Skin of body (tissue), 2 donors: ENCODE measurements around the gene FSIP1. TPM values are rescaled to one million over a fixed set of nuclear protein-coding genes. Genes with fewer than 3 reads are reported as not detected.

Experiments used
- DNase-seq: peaks from one replicate; lab custom pipeline; 2025; lab: John Stamatoyannopoulos, UW
- total RNA-seq: library from RNA; depleted of rRNA; stranded (reverse); fragments of >200 nt; gene quantifications from one replicate; pipeline ENCODE4 v1.2.3, GENCODE V29; 2014

Gene FSIP1
- total RNA-seq, 1 donor from 2014 or later, result 0.89 TPM

DNA sequence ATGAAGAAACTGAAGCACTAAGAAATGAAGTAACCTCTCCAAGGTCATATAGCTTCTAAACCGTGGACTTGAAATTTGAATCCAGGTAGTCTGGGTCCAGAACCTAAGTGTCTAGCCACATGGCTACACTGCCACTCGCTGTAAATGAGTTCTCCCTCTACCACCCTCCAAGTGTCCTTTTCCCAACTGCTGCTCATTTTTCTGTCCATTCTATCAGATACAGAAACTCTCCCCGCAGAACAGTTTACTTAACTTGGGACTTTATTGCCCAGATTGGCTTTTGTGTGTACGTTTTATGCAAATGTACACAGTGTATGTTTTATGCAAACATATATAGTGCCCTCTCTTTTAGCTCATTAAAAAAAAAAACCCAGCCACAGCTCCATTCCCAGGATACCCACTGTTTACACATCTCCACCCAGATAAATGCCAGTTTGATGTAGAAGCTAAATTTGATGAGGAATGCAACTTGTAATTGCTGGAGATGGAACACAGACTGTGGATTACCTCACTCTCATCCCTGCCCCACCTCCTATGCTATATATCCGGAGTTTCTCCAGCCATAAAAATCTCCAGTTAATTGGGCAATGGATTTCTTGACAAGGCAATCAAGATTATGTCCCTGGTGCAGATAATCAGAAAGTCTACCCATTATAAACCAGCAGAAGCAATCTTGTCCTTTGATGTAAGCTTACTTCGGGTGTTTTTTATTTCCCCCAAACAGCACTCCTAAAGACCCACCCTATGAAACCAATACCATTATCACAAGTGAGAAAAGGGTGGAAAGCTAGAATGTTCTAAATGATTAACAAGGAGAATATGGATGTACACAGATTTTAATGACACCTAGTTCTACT, 159.8 kb downstream of the FSIP1 start:
- DNase-seq, result no peak

DNA sequence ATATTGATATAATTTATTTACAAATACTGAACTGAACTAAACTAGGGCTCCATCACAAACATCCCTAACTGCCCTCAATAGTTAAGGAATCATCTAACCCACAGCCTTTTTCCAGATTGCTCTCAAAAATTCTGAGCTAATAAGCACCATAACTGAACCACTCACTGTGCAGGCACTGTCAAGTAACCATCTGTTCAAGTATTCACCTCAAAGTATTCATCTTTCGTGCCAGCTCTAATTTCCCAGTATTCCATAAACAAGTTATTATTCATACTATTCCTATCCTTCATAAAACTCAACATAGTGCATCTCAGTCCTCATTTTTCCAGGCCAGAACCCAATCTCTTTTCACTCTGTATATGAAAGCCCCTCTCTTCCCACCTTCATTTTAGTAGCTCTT, 160.7 kb downstream of the FSIP1 start:
- DNase-seq, result no peak

DNA sequence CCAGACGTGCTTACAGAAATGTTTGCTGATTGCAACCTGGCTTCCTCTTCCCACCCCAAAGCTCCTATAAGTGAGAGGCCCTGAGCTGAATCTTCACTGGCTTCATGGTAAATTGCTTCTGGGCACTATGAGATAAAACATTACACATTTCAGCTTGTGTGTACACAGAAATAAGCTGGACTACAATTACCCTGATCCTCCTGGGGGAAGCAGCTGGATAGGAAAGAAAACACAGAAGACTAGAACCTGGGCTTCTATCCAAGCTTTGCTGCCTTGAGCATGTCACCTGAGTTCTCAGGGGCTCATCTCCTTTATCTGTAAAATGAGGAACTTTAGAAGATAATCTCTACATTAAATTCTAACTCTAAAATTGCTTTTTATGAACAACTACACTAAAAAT, 161.4 kb downstream of the FSIP1 start:
- no peak for DNase-seq

DNA sequence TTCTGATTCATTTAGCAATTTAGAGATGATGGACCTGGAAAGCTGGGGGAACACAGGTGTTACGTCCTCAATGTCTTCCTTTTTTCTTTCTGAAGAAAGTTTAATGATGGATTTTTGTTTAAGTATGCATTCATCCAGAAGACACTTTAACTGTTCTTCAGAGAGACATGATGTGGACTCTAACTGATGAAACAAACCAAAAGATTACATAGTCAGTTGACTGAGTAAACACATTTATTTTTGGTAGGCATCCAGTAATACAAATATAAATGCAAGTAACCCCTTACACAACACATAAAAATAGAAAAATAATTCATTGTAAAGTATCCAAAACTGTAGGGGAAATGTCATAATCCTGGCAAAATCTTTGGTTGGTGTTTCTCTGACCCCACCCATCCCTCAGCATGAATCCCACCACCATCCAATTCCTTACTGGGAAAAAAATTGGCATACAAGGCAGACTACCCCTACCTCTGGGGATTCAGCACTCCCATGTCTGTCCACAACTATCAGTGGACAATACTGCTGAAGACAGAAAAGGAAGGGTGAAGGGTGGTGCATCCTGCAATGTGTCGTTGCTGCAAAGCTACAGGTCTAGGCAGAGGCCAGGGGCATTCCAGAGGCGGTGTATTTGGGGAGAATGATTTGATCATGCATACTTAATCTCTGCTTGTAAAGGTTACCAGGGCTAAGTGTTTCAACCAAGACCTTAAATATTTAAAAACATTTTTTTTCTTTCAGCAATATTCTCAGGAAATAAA, 164.4 kb downstream of the FSIP1 start:
- no peak for DNase-seq

DNA sequence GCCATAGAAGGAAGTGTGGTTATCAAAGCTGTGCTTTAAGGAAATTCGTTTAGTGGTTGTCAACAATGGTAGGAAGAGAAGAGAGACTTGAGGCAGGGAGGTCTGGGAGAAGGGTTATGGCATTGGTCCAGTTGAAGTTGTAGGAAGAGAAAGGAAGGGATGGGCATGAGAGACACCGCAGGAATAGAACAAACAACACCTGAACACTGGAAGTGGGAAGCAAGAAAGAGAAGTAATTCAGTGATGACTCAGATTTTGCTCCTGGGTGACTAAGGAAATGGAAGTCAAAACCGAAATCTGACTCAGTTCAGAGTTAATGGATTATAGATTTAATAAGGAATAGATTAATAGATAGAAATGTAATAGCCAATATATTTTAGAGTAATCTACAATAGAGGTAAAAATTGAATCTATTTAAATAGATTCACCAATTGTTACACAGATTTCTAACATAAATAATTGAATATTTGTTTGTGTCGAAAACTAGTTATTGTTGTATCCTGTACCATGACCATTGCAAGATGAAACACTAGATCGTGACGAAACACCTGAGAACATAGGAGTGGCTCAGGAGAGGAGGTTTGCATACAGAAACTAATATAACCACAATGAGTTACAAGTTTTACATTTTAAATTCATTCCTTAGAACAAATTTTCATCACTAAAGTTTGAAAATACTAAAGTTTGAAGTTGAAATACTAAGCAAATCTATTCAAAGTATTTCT, 165.7 kb downstream of the FSIP1 start:
- no peak for DNase-seq

DNA sequence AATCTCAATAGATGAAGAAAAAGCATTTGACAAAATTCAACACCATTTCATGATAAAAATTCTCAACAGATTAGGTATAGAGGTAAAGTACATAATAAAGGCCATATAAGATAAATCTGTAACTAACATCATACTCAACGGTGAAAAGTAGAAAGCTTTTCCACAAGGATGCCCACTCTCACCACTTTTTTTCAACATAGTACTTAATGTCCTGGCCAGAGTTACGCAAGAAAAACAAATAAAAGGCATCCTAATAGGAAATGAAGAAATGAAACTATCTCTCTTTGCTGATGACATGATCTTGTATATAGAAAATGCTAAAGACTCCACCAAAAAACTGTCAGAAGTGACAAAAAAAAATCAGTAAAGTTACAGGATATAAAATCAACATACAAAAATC, 168.8 kb downstream of the FSIP1 start:
- DNase-seq, result no peak

DNA sequence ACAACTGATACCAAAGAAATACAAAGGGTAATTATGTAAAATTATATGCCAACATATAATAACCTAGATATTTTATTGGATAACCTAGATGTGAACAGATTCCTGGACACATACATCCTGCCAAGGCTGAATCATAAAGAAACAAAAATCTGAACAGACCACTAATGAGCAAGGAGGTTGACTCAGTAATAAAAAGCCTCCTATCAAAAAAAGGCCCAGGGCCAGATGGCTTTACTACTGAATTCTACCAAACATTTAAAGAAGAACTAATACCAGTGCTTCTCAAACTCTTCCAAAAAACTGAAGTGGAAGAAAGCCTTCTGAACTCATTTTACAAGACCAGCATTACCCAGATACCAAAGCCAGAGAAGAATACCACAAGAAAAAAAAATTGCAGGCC, 169.4 kb downstream of the FSIP1 start:
- no peak for DNase-seq

DNA sequence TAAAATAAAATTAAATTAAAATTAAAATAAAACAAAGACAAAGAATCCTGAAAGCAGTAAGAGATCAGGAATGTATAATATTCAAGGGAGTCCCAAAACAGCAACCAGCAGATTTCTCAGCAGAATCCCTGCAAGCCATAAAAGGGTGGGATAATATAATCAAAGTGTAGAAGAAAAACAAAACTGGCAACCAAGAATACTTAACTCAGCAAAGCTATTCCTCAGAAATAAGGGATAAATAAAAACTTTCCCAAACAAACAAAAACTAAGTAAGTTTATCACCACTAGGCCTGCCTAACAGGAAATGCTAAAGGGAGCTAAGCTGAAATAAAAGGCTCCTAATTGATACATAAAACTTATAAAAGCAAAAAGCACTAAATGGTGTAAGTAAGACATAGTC, 172.0 kb downstream of the FSIP1 start:
- DNase-seq, result no peak

DNA sequence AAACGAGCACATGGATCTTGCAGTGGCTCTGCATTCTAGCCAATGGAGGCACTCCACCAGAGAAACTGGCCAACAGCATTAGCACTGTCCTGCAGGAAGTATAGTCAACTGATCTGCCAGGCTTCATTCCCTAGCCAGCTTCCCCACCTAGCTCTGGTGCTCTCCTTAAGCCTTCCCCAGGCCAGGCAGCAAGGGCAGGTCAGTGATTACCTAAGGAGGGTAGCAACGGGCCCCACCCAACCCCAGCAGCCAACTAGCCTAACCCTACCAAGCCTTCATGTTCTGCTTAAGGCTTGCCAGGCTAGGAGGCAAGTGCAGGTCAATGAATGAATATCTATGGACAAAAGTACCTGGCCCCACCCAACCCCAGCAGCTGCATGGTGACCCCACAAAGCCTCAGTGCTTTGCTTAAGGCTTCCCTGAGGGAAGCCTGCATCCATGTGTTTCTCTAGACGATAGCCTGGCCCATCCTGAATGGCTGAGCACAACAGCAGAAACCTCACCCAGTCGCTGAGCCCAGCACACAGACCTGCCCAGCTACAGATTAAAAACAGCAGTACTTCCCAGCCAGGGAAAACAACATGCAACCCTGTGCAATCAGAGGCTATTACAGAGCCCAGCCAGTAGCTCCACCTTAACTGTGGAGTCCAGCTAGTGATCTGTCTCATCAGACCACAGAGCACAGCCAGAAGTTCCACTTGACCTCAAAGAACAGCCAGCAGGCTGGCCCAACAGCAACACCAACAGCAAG, 173.3 kb downstream of the FSIP1 start:
- no peak for DNase-seq

DNA sequence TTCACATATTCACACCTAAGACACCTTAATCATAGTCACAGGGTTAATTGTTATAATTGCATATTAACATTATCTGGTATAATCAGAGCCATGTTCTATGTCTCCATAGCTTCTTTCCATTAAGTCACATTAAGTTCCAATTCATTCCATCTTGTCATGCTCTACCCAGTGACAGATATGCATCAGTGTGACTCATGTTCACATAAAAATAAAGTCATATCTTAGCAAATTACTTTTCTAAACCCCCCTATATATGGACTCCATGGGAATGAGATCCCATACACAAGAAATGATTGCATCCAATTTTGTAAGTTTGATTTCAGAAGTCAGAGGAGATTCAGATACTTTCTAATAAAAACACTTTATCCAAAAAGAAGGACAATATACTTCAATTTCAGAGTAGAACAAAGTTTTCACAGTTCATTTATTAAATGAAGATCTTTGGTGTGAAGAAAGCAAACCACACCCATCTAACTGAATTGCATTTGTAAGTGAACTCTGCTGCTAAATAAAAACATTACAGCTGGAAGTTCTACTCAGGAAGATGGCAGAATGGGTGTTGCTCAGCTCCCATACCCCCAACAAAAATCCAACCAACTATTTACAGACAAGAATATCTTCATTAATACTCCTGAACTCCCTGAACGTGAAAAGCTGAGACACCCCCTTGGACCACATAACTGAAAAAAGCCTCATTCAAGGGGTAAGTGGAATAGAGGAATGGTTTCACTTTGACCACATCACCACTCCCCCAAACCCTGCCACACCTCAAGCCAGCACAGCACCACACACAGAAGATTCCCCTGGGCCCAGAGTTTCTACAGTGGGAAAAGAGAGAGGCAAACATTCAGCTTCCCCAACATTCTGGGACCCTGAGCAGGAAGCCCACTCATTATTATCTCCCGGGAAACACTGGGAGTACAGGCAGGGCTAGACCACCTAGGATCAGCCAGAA, 174.2 kb downstream of the FSIP1 start:
- no peak for DNase-seq

DNA sequence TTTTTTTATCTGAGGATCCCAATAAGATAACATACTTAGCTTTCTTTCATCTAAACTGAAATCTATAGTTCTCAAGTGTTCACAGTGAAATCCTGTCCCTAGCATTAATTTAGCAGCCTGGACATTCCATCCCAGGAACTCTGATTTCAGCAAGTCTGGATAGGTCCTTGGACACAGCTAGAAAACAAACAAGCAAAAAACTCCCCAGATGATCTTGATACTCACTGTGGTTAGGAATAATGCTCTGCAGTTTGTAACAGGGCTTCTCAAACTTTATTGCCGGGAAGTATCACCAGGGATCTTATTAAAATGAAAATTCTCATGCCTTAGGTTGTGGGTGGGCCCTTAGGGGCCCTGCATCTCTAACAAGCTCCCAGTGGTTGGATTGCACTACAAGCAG, 177.5 kb downstream of the FSIP1 start:
- DNase-seq, result no peak

DNA sequence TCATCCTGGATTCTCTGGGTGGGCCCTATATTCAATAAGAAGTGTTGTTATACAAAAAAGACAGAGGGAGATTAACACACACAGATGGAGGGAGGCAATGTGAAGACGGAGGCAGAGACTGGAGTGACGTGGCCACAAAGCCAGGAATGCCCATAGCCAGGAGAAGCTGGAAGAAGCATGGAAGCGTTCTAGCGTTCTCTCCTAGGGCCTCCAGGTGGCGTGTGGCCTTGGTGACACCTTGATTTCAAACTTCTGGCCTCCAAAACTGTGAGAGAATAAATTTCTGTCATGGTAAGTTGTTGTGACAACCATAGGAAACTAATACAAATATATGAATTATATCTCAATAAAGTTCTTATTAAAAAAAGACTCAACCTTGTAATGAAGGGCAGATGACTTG, 180.5 kb downstream of the FSIP1 start:
- DNase-seq, result no peak

DNA sequence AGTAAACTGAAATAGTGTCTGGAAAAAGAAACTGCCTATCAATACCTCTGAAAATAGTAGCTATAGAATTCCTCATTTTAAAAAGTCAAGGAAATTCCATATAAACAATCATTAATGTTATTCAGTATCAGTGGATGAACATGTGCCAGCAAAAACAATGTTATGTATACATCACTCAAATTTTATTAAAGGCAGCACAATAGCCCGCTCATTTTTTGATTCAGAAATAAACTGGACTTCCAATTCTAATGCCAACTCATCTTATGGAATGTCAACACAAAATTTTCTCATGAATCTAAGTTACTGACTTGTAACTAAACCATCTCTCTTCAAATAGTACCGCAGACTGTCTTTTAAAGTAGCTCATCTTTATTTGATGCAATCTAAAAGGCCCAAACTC, 182.8 kb downstream of the FSIP1 start:
- no peak for DNase-seq

DNA sequence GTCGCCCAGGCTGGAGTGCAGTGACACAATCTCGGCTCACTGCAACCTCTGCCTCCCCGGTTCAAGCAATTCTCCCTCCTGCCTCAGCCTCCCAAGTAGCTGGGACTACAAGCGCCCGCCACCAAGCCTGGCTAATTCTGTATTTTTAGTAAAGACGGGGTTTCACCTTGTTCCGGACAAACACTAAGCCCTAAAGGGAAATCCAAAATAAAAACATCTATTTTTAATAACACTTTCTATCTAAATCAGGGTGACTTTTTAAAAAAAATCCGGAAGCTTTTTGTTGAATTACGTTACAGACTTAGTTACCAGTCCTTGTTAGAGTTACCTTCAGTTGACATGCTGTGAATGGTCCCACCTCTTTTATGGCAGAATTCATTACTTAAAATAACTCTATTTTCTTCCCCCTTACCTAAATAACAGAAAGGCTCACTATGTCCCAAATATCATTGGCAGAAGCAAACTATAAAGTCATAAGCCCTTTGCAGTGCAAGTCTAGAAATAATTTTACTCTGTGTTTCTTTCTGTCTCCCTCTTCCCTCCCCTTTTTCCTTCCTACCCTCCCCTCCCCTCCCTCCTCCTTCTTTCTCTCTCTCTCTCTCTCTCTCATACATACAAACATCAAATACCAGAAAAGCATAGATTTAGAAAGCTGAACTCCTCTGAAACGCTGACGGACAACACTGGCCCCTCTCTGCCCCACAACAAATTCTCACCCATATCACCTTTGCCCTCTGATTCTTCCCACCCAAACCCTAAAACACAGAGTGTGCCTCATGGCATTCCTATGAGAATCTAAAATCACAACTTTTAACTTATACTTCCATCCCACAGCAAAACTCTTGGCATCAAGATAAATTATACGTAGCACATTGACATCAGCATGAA, 183.4 kb downstream of the FSIP1 start:
- no peak for DNase-seq

DNA sequence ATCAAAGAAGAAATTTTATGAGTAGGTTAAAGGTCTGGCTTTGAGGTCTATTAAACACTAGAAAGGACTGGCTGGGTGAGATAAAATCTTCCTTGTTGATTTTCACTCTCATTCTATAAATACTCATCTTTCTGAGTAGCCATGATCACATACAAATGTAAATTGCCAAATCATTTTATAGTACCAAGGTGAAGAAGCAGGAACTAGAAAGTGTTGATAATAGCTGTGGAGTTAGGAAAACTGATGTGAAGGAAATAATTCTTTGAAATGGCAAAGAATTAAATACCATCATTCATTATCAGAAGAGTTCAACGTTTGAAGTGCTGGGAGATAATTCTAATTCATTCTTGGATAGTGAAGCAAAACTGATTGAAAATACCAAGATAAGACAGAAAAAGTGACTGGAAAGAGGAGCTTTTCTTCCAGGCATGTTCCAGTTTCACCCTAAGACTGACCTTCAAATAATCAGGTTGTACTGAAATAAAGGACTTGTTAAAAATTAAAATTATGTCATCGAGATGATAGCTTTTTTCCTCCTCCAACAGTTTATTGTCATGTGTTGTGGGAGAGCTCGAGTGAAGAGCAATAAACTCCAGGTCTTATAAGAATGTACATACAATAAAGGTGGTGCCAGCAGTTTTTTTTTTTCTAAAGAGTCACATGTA, 184.3 kb downstream of the FSIP1 start:
- DNase-seq, result no peak

DNA sequence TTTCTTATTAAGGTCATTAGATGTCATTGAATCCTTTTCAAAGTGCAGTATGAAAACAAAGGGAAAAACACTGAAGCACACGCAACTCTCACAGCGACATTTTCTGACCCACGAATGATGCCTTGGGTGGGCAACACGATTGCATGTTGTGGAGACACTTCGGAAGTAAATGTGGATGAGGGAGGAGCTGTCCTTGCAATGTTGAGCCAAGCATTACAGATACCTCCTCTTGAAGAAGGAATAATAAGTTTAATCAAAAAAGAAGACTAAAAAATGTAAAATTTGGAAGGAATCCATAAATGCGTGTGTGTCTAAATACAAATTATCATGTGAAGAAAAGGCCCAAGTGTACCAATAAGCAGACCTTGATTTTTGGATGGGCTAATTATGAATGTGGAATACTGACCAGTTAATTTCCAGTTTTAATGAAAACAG, 184.9 kb downstream of the FSIP1 start:
- DNase-seq, result no peak

DNA sequence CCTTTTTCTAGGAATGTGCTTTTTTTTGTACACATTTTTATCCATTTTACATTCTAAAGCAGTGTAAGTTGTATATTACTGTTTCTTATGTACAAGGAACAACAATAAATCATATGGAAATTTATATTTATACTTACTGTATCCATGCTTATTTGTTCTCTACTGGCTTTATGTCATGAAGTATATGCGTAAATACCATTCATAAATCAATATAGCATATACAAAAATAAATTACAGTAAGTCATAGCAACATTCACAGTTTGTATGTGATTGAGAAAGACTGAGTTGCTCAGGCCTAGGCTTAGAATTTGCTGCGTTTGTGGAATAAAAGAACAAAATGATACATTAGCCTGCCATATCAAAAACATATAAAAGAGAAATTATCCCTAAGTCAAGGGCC, 185.3 kb downstream of the FSIP1 start:
- DNase-seq, result no peak

DNA sequence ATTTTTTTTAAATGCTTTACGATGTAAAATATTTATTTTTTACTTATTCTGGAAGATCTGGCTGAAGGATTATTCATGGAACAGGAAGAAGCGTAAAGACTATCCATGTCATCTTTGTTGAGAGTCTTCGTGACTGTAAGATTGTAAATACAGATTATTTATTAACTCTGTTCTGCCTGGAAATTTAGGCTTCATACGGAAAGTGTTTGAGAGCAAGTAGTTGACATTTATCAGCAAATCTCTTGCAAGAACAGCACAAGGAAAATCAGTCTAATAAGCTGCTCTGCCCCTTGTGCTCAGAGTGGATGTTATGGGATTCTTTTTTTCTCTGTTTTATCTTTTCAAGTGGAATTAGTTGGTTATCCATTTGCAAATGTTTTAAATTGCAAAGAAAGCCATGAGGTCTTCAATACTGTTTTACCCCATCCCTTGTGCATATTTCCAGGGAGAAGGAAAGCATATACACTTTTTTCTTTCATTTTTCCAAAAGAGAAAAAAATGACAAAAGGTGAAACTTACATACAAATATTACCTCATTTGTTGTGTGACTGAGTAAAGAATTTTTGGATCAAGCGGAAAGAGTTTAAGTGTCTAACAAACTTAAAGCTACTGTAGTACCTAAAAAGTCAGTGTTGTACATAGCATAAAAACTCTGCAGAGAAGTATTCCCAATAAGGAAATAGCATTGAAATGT, 186.1 kb downstream of the FSIP1 start:
- DNase-seq, result no peak
